HepG2 (cell line): ENCODE results near the gene NOTCH4. TPM values are rescaled to one million over a fixed set of nuclear protein-coding genes. Genes with fewer than 3 reads are reported as not detected.

Experiments
- ARHGAP35 ChIP-seq: sonication (generic); formaldehyde crosslinking; IDR thresholded peaks from 2 replicates; pipeline ENCODE4 v1.9.0; 2022; ENCODE audit warnings: mild to moderate bottlenecking, inconsistent platforms, moderate library complexity, missing genetic modification reagents, borderline replicate concordance
- CCAR2 ChIP-seq: fragments of 200-400 bp; formaldehyde crosslinking; optimal IDR thresholded peaks from 2 replicates; pipeline ENCODE3; 2018; ENCODE audit warnings: low read depth, mild to moderate bottlenecking, low read length, moderate library complexity
- GABPA ChIP-seq, 2 experiments: IDR thresholded peaks; 2 replicates each; pipeline ENCODE4 v1.6.1; 2011 to 2016; ENCODE audit warnings: low read depth in 2 of 2, low read length in 1 of 2, missing biosample characterization in 1 of 2, missing genetic modification characterization in 1 of 2
- GTF3A ChIP-seq: sonication (generic); formaldehyde crosslinking; conservative IDR thresholded peaks from 2 replicates; pipeline ENCODE4 v1.4.0; 2020; ENCODE audit warnings: mild to moderate bottlenecking, missing genetic modification reagents
- IKZF1 ChIP-seq: fragments of 450-650 bp; IDR thresholded peaks from 2 replicates; pipeline ENCODE4 v1.7.1; 2016
- JUND ChIP-seq: sonication (generic); formaldehyde crosslinking; IDR thresholded peaks from 2 replicates; pipeline ENCODE4 v1.8.0; 2022; ENCODE audit warnings: mild to moderate bottlenecking, missing genetic modification reagents
- KLF11 ChIP-seq: IDR thresholded peaks from 2 replicates; pipeline ENCODE4 v1.6.1; 2016; ENCODE audit warnings: missing compliant biosample characterization
- MIER3 ChIP-seq: IDR thresholded peaks from 2 replicates; pipeline ENCODE4 v1.6.1; 2016; ENCODE audit warnings: missing compliant biosample characterization, borderline replicate concordance
- MYC ChIP-seq: sonication (generic); formaldehyde crosslinking; IDR thresholded peaks from 2 replicates; pipeline ENCODE4 v1.9.0; 2021; ENCODE audit warnings: missing genetic modification reagents, borderline replicate concordance
- NCOA2 ChIP-seq: sonication (generic); formaldehyde crosslinking; IDR thresholded peaks from 2 replicates; pipeline ENCODE4 v1.8.0; 2022; ENCODE audit warnings: inconsistent platforms
- POLR2G ChIP-seq: fragments of 200-400 bp; formaldehyde crosslinking; IDR thresholded peaks from 2 replicates; pipeline ENCODE4 v1.6.1; 2018; ENCODE audit warnings: mild to moderate bottlenecking, low read depth, low read length, moderate library complexity
- RBM39 ChIP-seq: fragments of 200-400 bp; formaldehyde crosslinking; IDR thresholded peaks from one replicate; pipeline ENCODE4 v1.6.1; 2018; ENCODE audit warnings: antibody characterized with exemption, mild to moderate bottlenecking, low read depth, low read length; ENCODE audit not compliant: poor library complexity, severe bottlenecking
- TEAD2 ChIP-seq: sonication (generic); formaldehyde crosslinking; IDR thresholded peaks from 2 replicates; pipeline ENCODE4 v1.9.0; 2021; ENCODE audit warnings: missing genetic modification reagents
- TP53 ChIP-seq: sonication (generic); formaldehyde crosslinking; conservative IDR thresholded peaks from 2 replicates; pipeline ENCODE4 v1.4.0; 2020; ENCODE audit warnings: missing genetic modification reagents
- ZNF234 ChIP-seq: sonication (generic); formaldehyde crosslinking; conservative IDR thresholded peaks from 2 replicates; pipeline ENCODE4 v1.5.1; 2020; ENCODE audit warnings: mild to moderate bottlenecking, missing genetic modification reagents
- ZNF343 ChIP-seq: sonication (generic); formaldehyde crosslinking; IDR thresholded peaks from 2 replicates; pipeline ENCODE4 v1.4.0; 2020; ENCODE audit warnings: mild to moderate bottlenecking, missing genetic modification reagents
- ZNF572 ChIP-seq: sonication (generic); formaldehyde crosslinking; IDR thresholded peaks from 2 replicates; pipeline ENCODE4 v1.5.1; 2020; ENCODE audit warnings: mild to moderate bottlenecking, missing genetic modification reagents
- ZNF619 ChIP-seq: sonication (generic); formaldehyde crosslinking; IDR thresholded peaks from 2 replicates; pipeline ENCODE4 v1.4.0; 2020; ENCODE audit warnings: mild to moderate bottlenecking, missing genetic modification reagents
- polyA plus RNA-seq, 8 experiments: library from polyadenylated mRNA; depleted of rRNA in 3 of 8; stranded (reverse) in 7 of 8; unstranded in 1 of 8; fragments of >200 nt; fragmentation: Illumina TruSeq in 4 of 8; extraction: Trizol in 4 of 8; gene quantifications; 2 replicates each; pipeline versions ENCODE4 v1.2.1 to v1.2.3, GENCODE V29; 2011 to 2016; ENCODE audit warnings: low read depth in 4 of 8, missing spikeins in 1 of 8, mixed read lengths in 1 of 8; ENCODE audit not compliant: insufficient read depth in 1 of 8
- total RNA-seq, 5 experiments: library from RNA; depleted of rRNA; stranded (reverse); fragments of >200 nt; fragmentation: Illumina TruSeq; extraction: Trizol; gene quantifications; 2 replicates each; pipeline ENCODE4 v1.2.3, GENCODE V29; 2016; ENCODE audit warnings: low read depth in 1 of 5
- TF ChIP-seq, protein P1 (sequence below): sonication (generic); formaldehyde crosslinking; IDR thresholded peaks from 2 replicates; pipeline ENCODE4 v1.4.0; 2020; ENCODE audit warnings: missing genetic modification reagents, borderline replicate concordance
- TF ChIP-seq, protein P2 (sequence below), 2 experiments: sonication (generic) in 1 of 2; formaldehyde crosslinking in 1 of 2; IDR thresholded peaks; 2 replicates each; pipeline versions ENCODE4 v1.4.0 to v1.6.1; 2016 to 2020; ENCODE audit warnings: borderline replicate concordance in 1 of 2, low read depth in 1 of 2, mild to moderate bottlenecking in 1 of 2, missing genetic modification reagents in 1 of 2
- TF ChIP-seq, protein P3 (sequence below): sonication (generic); formaldehyde crosslinking; IDR thresholded peaks from 2 replicates; pipeline ENCODE4 v1.5.0; 2020; ENCODE audit warnings: missing genetic modification reagents

The NOTCH4 gene
- total and polyA plus RNA-seq, 2 of the 13 experiments (the other 11 are each of a cell fraction or from before 2014, with no cell fraction given) = 0.51 to 0.83 TPM

DNA sequence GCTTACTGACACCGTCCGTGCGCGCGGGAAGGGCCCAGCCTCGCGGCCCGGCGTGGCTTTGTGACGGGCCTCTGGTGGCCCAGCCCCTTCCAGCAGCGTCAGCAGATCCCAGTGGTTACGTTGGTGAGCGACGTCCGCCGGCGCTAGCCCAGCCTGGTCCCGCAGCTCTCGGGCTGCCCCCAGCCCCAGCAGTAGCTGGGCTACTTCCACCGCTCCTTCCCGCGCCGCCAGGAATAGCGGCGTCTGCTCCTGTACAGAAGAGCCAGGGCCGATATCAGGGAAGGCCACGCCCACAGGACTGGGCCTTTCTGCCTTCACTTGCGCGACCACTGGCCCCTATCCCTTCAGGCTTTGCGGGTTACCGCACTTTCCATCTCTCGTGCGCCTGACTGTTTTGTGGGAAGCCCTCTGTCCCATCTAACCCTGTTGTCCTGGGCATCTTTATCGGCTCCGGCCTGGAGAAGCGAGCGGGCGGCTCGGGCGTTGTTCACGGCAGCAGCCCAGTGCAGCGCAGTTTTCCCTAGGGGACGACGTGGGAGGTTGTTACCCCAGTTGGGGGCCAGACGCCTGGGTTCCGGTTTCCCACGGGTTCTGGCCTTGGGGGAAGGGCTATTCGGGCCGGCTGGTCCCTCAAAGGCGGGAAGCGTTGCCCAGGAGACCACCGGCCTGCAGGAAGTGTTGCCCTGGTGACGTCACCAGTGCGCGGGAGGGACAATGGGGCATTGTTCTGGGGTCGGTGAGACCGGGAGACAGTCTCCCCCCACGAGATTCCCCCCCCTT lies 27.8 kb downstream of the NOTCH4 start (continued):
- TF ChIP-seq ZNF572 (CRISPR knock-in tag) (no peak), JUND (CRISPR knock-in tag) (peak; percentile 73), MYC (CRISPR knock-in tag) (peak; percentile 94), MIER3 (0 out of 2 replicates have a peak, but pooled peaks have one; percentile 86), RBM39 (peak; percentile 66), GTF3A (no peak), IKZF1 (no peak), POLR2G (peak; percentile 84), ZNF619 (CRISPR knock-in tag) (peak; percentile 67; the same call in 1 of the 2 replicates), GABPA (IDR thresholded peaks at IDR 0.05; ENCODE audit: low read depth, low read length) (no peak), GABPA (CRISPR knock-in tag; IDR thresholded peaks at IDR 0.05; ENCODE audit: low read depth) (peak; percentile 69), ARHGAP35 (CRISPR knock-in tag) (no peak; the same call in 1 of the 2 replicates), TEAD2 (CRISPR knock-in tag) (0 out of 2 replicates have a peak, but pooled peaks have one; percentile 33), ZNF343 (CRISPR knock-in tag) (peak; percentile 27; the same call in 1 of the 2 replicates), NCOA2 (peak; percentile 11), TP53 (CRISPR knock-in tag) (0 out of 2 replicates have a peak, but pooled peaks have one; percentile 48), CCAR2 (no peak), ZNF234 (no peak), KLF11 (CRISPR knock-in tag) (no peak)
- TF ChIP-seq, protein P1, sequence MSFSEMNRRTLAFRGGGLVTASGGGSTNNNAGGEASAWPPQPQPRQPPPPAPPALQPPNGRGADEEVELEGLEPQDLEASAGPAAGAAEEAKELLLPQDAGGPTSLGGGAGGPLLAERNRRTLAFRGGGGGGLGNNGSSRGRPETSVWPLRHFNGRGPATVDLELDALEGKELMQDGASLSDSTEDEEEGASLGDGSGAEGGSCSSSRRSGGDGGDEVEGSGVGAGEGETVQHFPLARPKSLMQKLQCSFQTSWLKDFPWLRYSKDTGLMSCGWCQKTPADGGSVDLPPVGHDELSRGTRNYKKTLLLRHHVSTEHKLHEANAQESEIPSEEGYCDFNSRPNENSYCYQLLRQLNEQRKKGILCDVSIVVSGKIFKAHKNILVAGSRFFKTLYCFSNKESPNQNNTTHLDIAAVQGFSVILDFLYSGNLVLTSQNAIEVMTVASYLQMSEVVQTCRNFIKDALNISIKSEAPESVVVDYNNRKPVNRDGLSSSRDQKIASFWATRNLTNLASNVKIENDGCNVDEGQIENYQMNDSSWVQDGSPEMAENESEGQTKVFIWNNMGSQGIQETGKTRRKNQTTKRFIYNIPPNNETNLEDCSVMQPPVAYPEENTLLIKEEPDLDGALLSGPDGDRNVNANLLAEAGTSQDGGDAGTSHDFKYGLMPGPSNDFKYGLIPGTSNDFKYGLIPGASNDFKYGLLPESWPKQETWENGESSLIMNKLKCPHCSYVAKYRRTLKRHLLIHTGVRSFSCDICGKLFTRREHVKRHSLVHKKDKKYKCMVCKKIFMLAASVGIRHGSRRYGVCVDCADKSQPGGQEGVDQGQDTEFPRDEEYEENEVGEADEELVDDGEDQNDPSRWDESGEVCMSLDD (CRISPR knock-in tag) = peak; percentile 65; the same call in 1 of the 2 replicates
- TF ChIP-seq, protein P2, sequence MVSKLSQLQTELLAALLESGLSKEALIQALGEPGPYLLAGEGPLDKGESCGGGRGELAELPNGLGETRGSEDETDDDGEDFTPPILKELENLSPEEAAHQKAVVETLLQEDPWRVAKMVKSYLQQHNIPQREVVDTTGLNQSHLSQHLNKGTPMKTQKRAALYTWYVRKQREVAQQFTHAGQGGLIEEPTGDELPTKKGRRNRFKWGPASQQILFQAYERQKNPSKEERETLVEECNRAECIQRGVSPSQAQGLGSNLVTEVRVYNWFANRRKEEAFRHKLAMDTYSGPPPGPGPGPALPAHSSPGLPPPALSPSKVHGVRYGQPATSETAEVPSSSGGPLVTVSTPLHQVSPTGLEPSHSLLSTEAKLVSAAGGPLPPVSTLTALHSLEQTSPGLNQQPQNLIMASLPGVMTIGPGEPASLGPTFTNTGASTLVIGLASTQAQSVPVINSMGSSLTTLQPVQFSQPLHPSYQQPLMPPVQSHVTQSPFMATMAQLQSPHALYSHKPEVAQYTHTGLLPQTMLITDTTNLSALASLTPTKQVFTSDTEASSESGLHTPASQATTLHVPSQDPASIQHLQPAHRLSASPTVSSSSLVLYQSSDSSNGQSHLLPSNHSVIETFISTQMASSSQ (IDR thresholded peaks at IDR 0.05; ENCODE audit: low read depth) = 0 out of 2 replicates have a peak, but pooled peaks have one; percentile 17
- TF ChIP-seq, protein P2 (CRISPR knock-in tag; IDR thresholded peaks at IDR 0.05; ENCODE audit: borderline replicate concordance) = no peak
- TF ChIP-seq, protein P3, sequence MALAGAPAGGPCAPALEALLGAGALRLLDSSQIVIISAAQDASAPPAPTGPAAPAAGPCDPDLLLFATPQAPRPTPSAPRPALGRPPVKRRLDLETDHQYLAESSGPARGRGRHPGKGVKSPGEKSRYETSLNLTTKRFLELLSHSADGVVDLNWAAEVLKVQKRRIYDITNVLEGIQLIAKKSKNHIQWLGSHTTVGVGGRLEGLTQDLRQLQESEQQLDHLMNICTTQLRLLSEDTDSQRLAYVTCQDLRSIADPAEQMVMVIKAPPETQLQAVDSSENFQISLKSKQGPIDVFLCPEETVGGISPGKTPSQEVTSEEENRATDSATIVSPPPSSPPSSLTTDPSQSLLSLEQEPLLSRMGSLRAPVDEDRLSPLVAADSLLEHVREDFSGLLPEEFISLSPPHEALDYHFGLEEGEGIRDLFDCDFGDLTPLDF (CRISPR knock-in tag) = peak; percentile 81
